GM12891 (cell line): ENCODE data around the gene MUSTN1.

ENCODE experiments used
- POLR2A ChIP-seq: IDR thresholded peaks from 2 replicates; pipeline ENCODE4 v1.6.1; 2011; ENCODE audit warnings: low read depth, low read length, control low read depth
- POLR2AphosphoS5 ChIP-seq: IDR thresholded peaks from 2 replicates; pipeline ENCODE4 v1.6.1; 2011; ENCODE audit warnings: low read depth, low read length, control low read depth

GRCh38 chr3:52794612-52795099 is 40.2 kb downstream of the MUSTN1 start, which contains the start of gene ITIH3:
- TF ChIP-seq POLR2AphosphoS5 (no peak), POLR2A (no peak)
